ENCODE measurements around the gene RBFOX1. TPM values are rescaled to one million over a fixed set of nuclear protein-coding genes. Genes with fewer than 3 reads are reported as not detected.

The RBFOX1 gene
- total and polyA plus RNA-seq, 4 donors, result 0.25 TPM; not detected in 3

DNA sequence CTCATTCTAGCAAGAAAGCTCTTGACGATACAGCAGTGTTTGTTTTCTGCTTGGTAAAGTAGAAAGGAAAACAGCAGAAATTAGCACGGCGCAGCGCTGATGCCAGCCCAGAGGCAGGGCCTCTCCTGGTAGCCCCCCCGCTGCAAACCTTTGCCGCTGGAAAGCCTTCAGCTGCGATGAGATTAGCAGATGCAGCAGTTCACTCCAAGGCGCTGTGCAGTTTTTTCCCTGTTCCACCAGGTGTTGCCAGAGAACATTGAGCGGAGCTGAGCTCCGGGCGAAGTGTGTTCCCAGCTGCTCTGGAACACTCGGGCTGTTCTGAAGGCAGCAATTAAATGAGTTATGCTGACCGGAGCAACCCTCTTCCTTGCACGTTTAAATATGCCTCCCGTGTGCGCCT is 72.5 kb downstream of the RBFOX1 start:
- no peak overlapping the region for H3K27ac ChIP-seq (ENCODE audit: low read depth in 1 of 2, low read length in 2 of 2)
- ATAC-seq (ENCODE audit: low FRiP score) (no peak), DNase-seq (no peak)
- H3K4me3 ChIP-seq (ENCODE audit: low read length in 2 of 2), result no peak overlapping the region
- 20 to 34% methylated on average over 16 of the region's 16 CpGs for WGBS, 2 donors
- no peaks in the 10 kb centered on the region for H3K4me1 ChIP-seq (ENCODE audit: control insufficient read depth in 1 of 2, insufficient read depth in 2 of 2, low read length in 2 of 2)
- no peaks in the 10 kb centered on the region for H3K9me3 ChIP-seq (ENCODE audit: control insufficient read depth, low read length)
- no peaks in the 10 kb centered on the region for H3K36me3 ChIP-seq (ENCODE audit: control insufficient read depth in 1 of 2, insufficient read depth in 2 of 2, low read length in 1 of 2)
- intact Hi-C loops (cut with DNase I), result no loop called here
- no peaks in the 10 kb centered on the region for H3K27me3 ChIP-seq (ENCODE audit: control insufficient read depth in 1 of 2, insufficient read depth in 2 of 2, low read length in 1 of 2)

GRCh38 chr16:7408700-7409365 is 76.2 kb downstream of the RBFOX1 start:
- Histone ChIP-seq H3K27ac (ENCODE audit: low read depth in 1 of 2, low read length in 2 of 2) (no peak overlapping the region), H3K27me3 (ENCODE audit: control insufficient read depth in 1 of 2, insufficient read depth in 2 of 2, low read length in 1 of 2) (no peaks in the 10 kb centered on the region), H3K9me3 (ENCODE audit: control insufficient read depth, low read length) (no peaks in the 10 kb centered on the region), H3K36me3 (ENCODE audit: control insufficient read depth in 1 of 2, insufficient read depth in 2 of 2, low read length in 1 of 2) (no peaks in the 10 kb centered on the region), H3K4me1 (ENCODE audit: control insufficient read depth in 1 of 2, insufficient read depth in 2 of 2, low read length in 2 of 2) (no peaks in the 10 kb centered on the region), H3K4me3 (ENCODE audit: low read length in 2 of 2) (no peak overlapping the region)
- DNase-seq (no peak), ATAC-seq (ENCODE audit: low FRiP score) (no peak)
- 58 to 74% methylated on average over 13 of the region's 13 CpGs for WGBS, 2 donors
- intact Hi-C loops (cut with DNase I), result no loop called here

DNA sequence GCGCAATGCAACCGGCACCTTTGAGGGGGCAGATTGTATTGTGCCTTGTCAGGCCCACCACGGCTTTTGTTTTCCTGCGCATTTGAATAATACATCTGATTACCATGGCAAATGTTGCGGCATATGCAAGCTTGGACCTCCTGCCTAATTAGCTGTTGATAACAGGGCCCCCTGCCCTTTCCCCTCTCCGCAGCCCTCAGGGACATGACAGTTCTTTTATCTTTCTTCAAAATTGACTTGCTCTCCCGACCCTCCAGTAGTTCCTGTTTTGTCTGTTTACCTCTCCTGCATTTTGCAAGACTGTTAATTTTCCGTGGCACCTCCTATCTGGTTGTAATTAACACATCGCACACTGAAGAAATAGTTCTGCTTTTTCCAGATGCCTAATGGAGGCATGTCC is 86.8 kb downstream of the RBFOX1 start:
- no peaks in the 10 kb centered on the region for H3K4me1 ChIP-seq (ENCODE audit: control insufficient read depth in 1 of 2, insufficient read depth in 2 of 2, low read length in 2 of 2)
- no peak for DNase-seq
- 35 to 37% methylated on average over 9 of the region's 9 CpGs for WGBS, 2 donors
- no peak overlapping the region for H3K4me3 ChIP-seq (ENCODE audit: low read length in 2 of 2)
- intact Hi-C loops (cut with DNase I), result no loop called here
- no peak overlapping the region for H3K27ac ChIP-seq (ENCODE audit: low read depth in 1 of 2, low read length in 2 of 2)
- no peaks in the 10 kb centered on the region for H3K9me3 ChIP-seq (ENCODE audit: control insufficient read depth, low read length)
- ATAC-seq (ENCODE audit: low FRiP score), result no peak
- H3K27me3 ChIP-seq (ENCODE audit: control insufficient read depth in 1 of 2, insufficient read depth in 2 of 2, low read length in 1 of 2), result no peaks in the 10 kb centered on the region
- no peaks in the 10 kb centered on the region for H3K36me3 ChIP-seq (ENCODE audit: control insufficient read depth in 1 of 2, insufficient read depth in 2 of 2, low read length in 1 of 2)

- 14% methylated on average over 6 of the region's 6 CpGs for WGBS, 2 donors
- no peaks in the 10 kb centered on the region for H3K9me3 ChIP-seq (ENCODE audit: control insufficient read depth, low read length)
- intact Hi-C loops (cut with DNase I), result no loop called here
Observed at GRCh38 chr16:7420079-7420478, 87.4 kb downstream of the RBFOX1 start.

DNA sequence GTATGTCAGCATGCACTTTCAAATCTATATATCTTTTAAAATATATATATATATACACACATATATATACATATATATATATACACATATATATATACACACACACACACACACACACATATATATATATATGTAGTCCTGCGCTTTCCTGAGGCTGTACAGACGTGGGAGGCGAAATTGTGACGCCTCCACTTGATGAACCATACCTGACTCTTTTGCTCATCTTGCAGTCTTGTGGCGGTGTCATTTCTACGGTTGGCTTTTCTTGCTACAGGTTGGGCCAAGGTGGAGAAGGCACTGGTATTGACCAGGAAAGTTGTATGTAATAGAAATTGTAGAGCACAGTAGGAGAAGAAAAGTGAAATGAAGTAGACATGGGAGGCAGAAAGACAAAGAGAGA is 88.2 kb downstream of the RBFOX1 start:
- Histone ChIP-seq H3K4me3 (ENCODE audit: low read length in 2 of 2) (no peak overlapping the region), H3K36me3 (ENCODE audit: control insufficient read depth in 1 of 2, insufficient read depth in 2 of 2, low read length in 1 of 2) (no peaks in the 10 kb centered on the region), H3K27me3 (ENCODE audit: control insufficient read depth in 1 of 2, insufficient read depth in 2 of 2, low read length in 1 of 2) (no peaks in the 10 kb centered on the region), H3K9me3 (ENCODE audit: control insufficient read depth, low read length) (no peaks in the 10 kb centered on the region), H3K27ac (ENCODE audit: low read depth in 1 of 2, low read length in 2 of 2) (no peak overlapping the region), H3K4me1 (ENCODE audit: control insufficient read depth in 1 of 2, insufficient read depth in 2 of 2, low read length in 2 of 2) (no peaks in the 10 kb centered on the region)
- DNase-seq, result no peak
- ATAC-seq (ENCODE audit: low FRiP score), result no peak
- intact Hi-C loops (cut with DNase I), result no loop called here
- 88 to 90% methylated on average over 6 of the region's 6 CpGs for WGBS, 2 donors

More at GRCh38 chr16:7420079-7420478, 87.4 kb downstream of the RBFOX1 start:
- no peak for ATAC-seq (ENCODE audit: low FRiP score)
- Histone ChIP-seq H3K36me3 (ENCODE audit: control insufficient read depth in 1 of 2, insufficient read depth in 2 of 2, low read length in 1 of 2) (no peaks in the 10 kb centered on the region), H3K4me1 (ENCODE audit: control insufficient read depth in 1 of 2, insufficient read depth in 2 of 2, low read length in 2 of 2) (no peaks in the 10 kb centered on the region), H3K27me3 (ENCODE audit: control insufficient read depth in 1 of 2, insufficient read depth in 2 of 2, low read length in 1 of 2) (no peaks in the 10 kb centered on the region), H3K4me3 (ENCODE audit: low read length in 2 of 2) (no peak overlapping the region), H3K27ac (ENCODE audit: low read depth in 1 of 2, low read length in 2 of 2) (no peak overlapping the region)
- DNase-seq, result no peak

DNA sequence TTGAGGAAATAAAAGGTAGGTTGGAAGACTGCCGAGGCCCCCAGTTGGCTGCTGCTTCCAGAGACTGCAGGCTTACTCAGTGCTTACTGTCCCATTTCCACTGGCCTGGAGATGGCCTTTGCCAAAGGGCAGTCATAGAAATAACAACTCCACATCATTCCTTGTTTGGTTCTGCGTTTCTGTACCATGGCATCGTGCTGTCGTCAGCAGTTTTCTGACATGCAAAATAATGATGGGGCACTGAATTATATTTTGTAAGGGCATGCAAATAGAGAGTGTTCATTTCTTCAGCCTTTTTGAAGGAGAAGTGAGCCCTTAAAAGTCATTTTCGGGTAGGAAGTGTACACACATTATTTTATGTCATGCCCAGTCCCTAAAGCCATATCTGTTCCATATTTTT is 88.9 kb downstream of the RBFOX1 start:
- no peak overlapping the region for H3K27ac ChIP-seq (ENCODE audit: low read depth in 1 of 2, low read length in 2 of 2)
- H3K36me3 ChIP-seq (ENCODE audit: control insufficient read depth in 1 of 2, insufficient read depth in 2 of 2, low read length in 1 of 2), result no peaks in the 10 kb centered on the region
- ATAC-seq (ENCODE audit: low FRiP score) (no peak), DNase-seq (no peak)
- no peaks in the 10 kb centered on the region for H3K9me3 ChIP-seq (ENCODE audit: control insufficient read depth, low read length)
- WGBS, 2 donors, result 31 to 32% methylated on average over 5 of the region's 5 CpGs
- intact Hi-C loops (cut with DNase I), result no loop called here
- no peaks in the 10 kb centered on the region for H3K4me1 ChIP-seq (ENCODE audit: control insufficient read depth in 1 of 2, insufficient read depth in 2 of 2, low read length in 2 of 2)
- no peaks in the 10 kb centered on the region for H3K27me3 ChIP-seq (ENCODE audit: control insufficient read depth in 1 of 2, insufficient read depth in 2 of 2, low read length in 1 of 2)
- H3K4me3 ChIP-seq (ENCODE audit: low read length in 2 of 2), result no peak overlapping the region

DNA sequence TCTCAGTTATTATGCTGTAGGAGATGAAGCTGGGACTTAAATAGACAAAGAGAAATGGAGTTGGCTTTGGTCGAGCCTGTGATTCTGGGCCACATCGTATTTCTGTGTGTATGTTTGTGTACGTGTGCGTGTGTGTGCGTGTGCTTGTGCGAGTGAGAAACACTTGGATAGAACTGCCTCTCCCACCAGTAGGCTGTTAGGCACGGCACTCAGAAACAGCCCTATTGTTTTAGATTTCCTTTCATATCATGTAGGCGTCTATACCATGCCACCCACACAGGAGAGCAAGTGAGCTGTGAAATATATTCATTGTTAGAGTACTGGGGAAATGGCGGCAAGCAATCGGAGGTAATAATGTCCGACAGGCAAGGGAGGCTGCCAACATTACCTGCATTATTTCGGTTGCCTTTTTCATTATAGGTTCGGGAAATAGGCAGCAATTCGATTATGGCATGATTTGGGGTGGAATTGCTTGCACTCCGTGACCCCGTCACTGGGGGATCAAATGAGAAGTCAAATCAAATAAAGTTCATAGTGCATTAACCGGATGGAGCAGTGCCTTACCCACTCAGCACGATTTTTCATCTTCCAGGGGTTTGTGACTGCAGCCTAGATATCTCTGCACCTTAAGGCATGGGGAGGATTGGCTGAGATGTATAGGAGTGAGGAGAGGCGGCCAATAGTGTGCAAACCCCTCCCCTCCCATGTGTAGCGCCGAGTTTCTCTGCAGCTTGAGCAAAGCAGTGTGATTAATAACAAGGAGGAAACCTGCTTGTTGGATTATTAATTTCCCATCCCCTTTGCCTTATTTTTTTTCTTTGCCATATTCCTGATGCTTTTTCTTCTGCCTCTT is 89.6 kb downstream of the RBFOX1 start:
- no peak for ATAC-seq (ENCODE audit: low FRiP score)
- WGBS, 2 donors, result 76% methylated on average over 21 of the region's 21 CpGs
- no peak for DNase-seq

DNA sequence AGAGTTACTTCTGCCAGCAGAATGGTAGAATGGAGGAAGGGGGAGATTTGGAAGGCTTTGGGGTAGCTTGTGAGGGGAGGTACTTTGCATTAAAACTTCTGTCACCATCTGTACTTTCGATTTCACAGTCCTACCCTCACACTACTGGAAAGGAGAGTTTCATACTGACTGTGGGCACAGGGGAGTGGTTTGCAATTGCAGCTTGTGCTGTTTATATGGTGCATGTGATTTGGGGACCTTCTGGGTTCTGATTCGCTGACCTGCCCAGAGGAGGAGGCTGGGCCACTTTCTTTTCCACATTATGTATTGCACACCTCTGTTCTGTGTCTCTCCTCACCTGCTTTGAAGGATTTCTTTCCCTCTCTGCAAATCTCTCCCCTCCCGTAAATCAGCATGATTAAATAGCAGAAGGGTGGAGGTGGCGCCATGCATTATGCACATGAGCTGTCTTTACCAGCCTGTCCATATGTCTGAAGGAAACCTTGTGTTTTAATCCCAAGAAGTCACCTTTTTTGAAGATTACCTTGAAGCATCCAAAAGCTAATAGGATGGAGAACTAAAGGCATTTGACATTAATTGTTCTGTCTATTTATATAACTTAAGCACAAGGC is 90.9 kb downstream of the RBFOX1 start:
- H3K27me3 ChIP-seq (ENCODE audit: control insufficient read depth in 1 of 2, insufficient read depth in 2 of 2, low read length in 1 of 2), result no peaks in the 10 kb centered on the region
- H3K27ac ChIP-seq (ENCODE audit: low read depth in 1 of 2, low read length in 2 of 2), result no peak overlapping the region
- H3K4me3 ChIP-seq (ENCODE audit: low read length in 2 of 2), result no peak overlapping the region
- H3K4me1 ChIP-seq (ENCODE audit: control insufficient read depth in 1 of 2, insufficient read depth in 2 of 2, low read length in 2 of 2), result no peaks in the 10 kb centered on the region
- no peaks in the 10 kb centered on the region for H3K9me3 ChIP-seq (ENCODE audit: control insufficient read depth, low read length)
- no peaks in the 10 kb centered on the region for H3K36me3 ChIP-seq (ENCODE audit: control insufficient read depth in 1 of 2, insufficient read depth in 2 of 2, low read length in 1 of 2)
- WGBS, 2 donors, result 61 to 67% methylated on average over 4 of the region's 4 CpGs
- ATAC-seq (ENCODE audit: low FRiP score) (no peak), DNase-seq (no peak)
- intact Hi-C loops (cut with DNase I), result no loop called here

More for the DNA sequence above, 89.6 kb downstream of the RBFOX1 start:
- Histone ChIP-seq H3K4me1 (ENCODE audit: control insufficient read depth in 1 of 2, insufficient read depth in 2 of 2, low read length in 2 of 2) (no peaks in the 10 kb centered on the region), H3K36me3 (ENCODE audit: control insufficient read depth in 1 of 2, insufficient read depth in 2 of 2, low read length in 1 of 2) (no peaks in the 10 kb centered on the region), H3K27ac (ENCODE audit: low read depth in 1 of 2, low read length in 2 of 2) (no peak overlapping the region), H3K9me3 (ENCODE audit: control insufficient read depth, low read length) (no peaks in the 10 kb centered on the region), H3K4me3 (ENCODE audit: low read length in 2 of 2) (no peak overlapping the region), H3K27me3 (ENCODE audit: control insufficient read depth in 1 of 2, insufficient read depth in 2 of 2, low read length in 1 of 2) (no peaks in the 10 kb centered on the region)
- intact Hi-C loops (cut with DNase I), result no loop called here

Data from aorta (tissue), 5 donors.